ENCODE measurements around the gene FLNC. TPM values are rescaled to one million over a fixed set of nuclear protein-coding genes. Genes with fewer than 3 reads are reported as not detected.

FLNC gene
- total and polyA plus RNA-seq, 2 of the 13 experiments (the other 11 are each of a cell fraction or from before 2014, with no cell fraction given): 0.02 TPM; not detected in 1

DNA sequence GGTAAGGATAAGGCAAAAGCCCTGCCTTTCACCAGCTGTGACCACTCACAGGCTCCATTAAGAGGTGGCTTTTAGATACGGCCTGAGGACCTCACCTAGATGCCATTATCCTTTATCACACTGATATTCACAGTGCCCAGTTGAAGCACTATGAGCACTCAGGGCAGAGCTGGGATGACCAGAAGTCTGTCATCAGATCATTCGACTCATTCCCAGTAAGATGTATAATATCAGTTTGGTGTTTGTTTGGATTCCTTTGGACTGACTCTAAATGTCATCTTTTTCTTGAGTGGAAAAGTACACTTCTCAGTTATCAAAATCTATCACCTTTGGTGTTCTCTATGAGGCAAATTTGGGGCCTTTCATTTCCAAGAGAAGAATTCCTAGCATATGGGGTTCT lies 19.7 kb upstream of the FLNC start (continued):
- no peak for TF ChIP-seq KLF13 (CRISPR knock-in tag; IDR thresholded peaks at IDR 0.05)

GRCh38 chr7:128810997-128811396 lies 19.2 kb upstream of the FLNC start:
- Histone ChIP-seq H3K27ac (ENCODE audit: extremely low read length, insufficient read depth, low read length) (no peak overlapping the region), H3K9ac (ENCODE audit: insufficient read depth, low read depth, low read length) (no peak overlapping the region), H2AFZ (ENCODE audit: low read length) (no peak overlapping the region), H3K4me2 (ENCODE audit: low read depth, low read length) (no peak overlapping the region), H3K27me3 (ENCODE audit: control insufficient read depth in 1 of 2, insufficient read depth in 2 of 2, low read length in 2 of 2) (peaks cover 2 to 46% of the 10 kb centered on the region in 2 experiments; a peak in 3 of 5 replicates), H4K20me1 (ENCODE audit: insufficient read depth, low read length) (no peaks in the 10 kb centered on the region; the same call in 1 of the 2 replicates), H3K9me3 (ENCODE audit: low read length) (no peaks in the 10 kb centered on the region), H3K4me3 (replicated peaks in 1 of 3; ENCODE audit: insufficient read depth in 1 of 3, low read depth in 2 of 3, low read length in 3 of 3) (no peak overlapping the region), H3K4me1 (ENCODE audit: insufficient read depth, low read length) (no peaks in the 10 kb centered on the region), H3K36me3 (replicated peaks in 1 of 2; ENCODE audit: control insufficient read depth in 1 of 2, insufficient read depth in 2 of 2, low read length in 2 of 2) (no peaks in the 10 kb centered on the region), H3K79me2 (ENCODE audit: insufficient read depth, low read length) (no peaks in the 10 kb centered on the region)
- ATAC-seq (no peak), DNase-seq (ENCODE audit: low spot score) (no peak), FAIRE-seq (no peak)
- WGBS (ENCODE audit: low lambda C conversion rate): 51% methylated on average over 3 of the region's 3 CpGs
- intact Hi-C loops (cut with micrococcal nuclease; ENCODE audit: unreplicated experiment) (no loop called here), in situ Hi-C loops (cut with HindIII; ENCODE audit: extremely low pct_ligation_motif_present, low pct_unique_long_range_greater_than_20kb) (no loop called here)
- BruUV-seq (replicated peaks): no TSS peak
- CTCF ChIA-PET (ENCODE audit: low intra/inter-chr PET ratio, low total read pairs): no interaction called here
- POLR2A ChIA-PET: no interaction called here
- TF ChIP-seq RBM39 (IDR thresholded peaks at IDR 0.05; ENCODE audit: low read depth, low read length, poor library complexity, severe bottlenecking) (no peak), MEIS1 (CRISPR knock-in tag; IDR thresholded peaks at IDR 0.05; ENCODE audit: borderline replicate concordance) (no peak), DR1 (CRISPR knock-in tag; IDR thresholded peaks at IDR 0.05) (no peak), THYN1 (CRISPR knock-in tag; IDR thresholded peaks at IDR 0.05; ENCODE audit: borderline replicate concordance, low read depth) (no peak), GMEB1 (CRISPR knock-in tag; IDR thresholded peaks at IDR 0.05; ENCODE audit: borderline replicate concordance) (no peak), KMT2B (CRISPR knock-in tag; IDR thresholded peaks at IDR 0.05) (no peak), ATAD3A (CRISPR knock-in tag; IDR thresholded peaks at IDR 0.05) (no peak), JUND (CRISPR knock-in tag; IDR thresholded peaks at IDR 0.05) (no peak), NONO (IDR thresholded peaks at IDR 0.05) (no peak), NONO (CRISPR knock-in tag; conservative IDR thresholded peaks at IDR 0.05) (no peak), ZNF142 (CRISPR knock-in tag; IDR thresholded peaks at IDR 0.05) (no peak), NRL (CRISPR knock-in tag; IDR thresholded peaks at IDR 0.05; ENCODE audit: borderline replicate concordance) (no peak)
- TF ChIP-seq, protein P1, sequence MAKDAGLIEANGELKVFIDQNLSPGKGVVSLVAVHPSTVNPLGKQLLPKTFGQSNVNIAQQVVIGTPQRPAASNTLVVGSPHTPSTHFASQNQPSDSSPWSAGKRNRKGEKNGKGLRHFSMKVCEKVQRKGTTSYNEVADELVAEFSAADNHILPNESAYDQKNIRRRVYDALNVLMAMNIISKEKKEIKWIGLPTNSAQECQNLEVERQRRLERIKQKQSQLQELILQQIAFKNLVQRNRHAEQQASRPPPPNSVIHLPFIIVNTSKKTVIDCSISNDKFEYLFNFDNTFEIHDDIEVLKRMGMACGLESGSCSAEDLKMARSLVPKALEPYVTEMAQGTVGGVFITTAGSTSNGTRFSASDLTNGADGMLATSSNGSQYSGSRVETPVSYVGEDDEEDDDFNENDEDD (CRISPR knock-in tag; IDR thresholded peaks at IDR 0.05; ENCODE audit: borderline replicate concordance): no peak
